T-helper 1 cell (primary cell): ENCODE measurements around the gene ADGRG1.
"Not testable (repeated sequence)": the region's sequence is repeated elsewhere in the genome, so short reads cannot be mapped to it uniquely, and the experiment has no call there.

ENCODE experiments used
- DNase-seq, 5 donors: peaks; one replicate each; pipeline ENCODE4 v3.0.0-alpha.2; 2012 to 2020
- total RNA-seq, 4 donors: gene quantifications; one replicate each; lab custom pipeline; 2026; lab: John Stamatoyannopoulos, UW

ADGRG1 gene
- total RNA-seq, result 1.1 to 5.8 (median 1.5) reads per million in 4 donors

DNA sequence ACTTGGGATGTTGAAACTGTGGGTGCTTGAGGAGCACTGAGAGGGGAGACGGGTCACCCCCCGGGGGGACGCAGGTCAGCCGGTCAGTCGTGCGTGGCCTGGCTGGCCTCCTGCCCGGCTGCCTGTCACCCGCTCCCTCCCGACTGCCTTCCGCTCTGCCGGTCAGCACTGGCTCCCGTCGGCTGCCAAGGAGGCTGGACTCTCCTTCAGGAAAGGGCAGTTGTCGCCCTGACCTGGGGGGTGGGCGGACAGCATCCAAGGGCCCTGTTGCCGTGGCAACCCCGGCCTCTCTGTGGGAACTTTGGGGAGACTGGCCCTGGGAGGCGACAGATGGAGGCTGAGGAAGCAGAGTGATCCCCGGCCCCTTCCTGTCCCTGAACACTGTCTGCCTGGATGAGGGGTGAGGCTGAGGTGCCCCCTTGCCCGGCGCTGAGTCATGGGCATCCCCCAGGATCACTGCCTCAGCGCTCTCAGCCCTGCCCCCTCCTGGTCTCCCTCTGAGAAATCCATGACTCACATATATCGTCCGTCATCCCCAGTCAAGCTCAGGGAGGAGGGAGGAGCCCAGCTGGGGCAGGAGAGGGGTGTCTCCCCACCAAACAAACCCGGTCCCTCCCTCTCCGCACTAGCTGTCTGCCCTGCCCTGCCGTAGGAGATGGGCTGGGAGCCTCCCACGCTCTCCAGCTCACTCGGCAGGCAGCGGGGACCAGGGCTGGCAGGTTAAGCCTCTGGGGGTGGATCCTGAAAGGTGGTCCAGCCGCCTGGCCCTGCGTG is at the start of gene ADGRG1:
ADGRG1 (plus strand) TSS at position 623 of the 774 bp plus-strand sequence. CDS start 21,658 bp downstream, outside the sequence.
- peak in 1 of 5 donors; percentile 59 for DNase-seq

GRCh38 chr16:57579361-57579665 is 49.1 kb upstream of the ADGRG1 start:
- DNase-seq, result no peak

- DNase-seq, result no peak
Measured at GRCh38 chr16:57585051-57585687, 43.3 kb upstream of the ADGRG1 start.

- DNase-seq, result no peak
Measured at GRCh38 chr16:57588831-57589230, 39.6 kb upstream of the ADGRG1 start.

DNA sequence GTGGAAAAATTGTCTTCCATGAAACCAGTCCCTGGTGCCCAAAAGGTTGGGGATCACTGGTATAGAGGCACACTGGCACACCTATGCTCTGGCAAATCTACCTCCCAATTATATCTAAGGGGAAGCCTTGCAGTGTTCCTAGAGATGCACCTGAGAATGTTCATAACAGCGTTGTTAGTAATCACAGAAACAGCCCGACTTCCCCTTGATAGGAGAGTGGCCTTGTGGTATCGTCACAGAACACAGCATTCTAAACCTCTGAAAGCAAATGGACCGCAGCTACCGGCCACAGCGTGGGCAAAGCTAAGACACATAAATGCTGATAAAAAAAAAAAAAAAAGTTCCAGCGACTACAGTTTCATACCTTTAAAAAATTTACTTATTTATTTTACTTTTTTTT is 39.1 kb upstream of the ADGRG1 start:
- no peak for DNase-seq

DNA sequence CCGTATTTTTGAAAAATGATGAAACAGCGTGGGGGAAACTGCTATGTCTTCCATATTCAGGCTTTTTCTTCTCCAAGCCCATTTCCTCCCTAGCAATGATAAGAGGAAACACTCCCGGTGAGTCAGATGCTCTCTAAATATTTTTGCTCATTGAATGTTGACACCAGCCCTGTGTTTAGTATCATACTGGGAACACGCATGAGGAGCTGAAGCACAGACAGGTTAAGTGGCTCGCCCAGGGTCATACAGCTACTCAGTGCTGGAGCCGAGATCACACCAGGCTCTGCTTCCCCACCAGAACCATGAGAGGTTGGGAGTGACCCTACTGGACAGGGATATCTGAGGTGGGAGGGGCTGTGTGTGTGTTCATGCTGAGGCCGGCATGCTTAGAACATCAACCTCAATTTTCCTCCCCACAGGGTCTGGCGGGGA is 37.8 kb upstream of the ADGRG1 start:
- DNase-seq, result no peak

GRCh38 chr16:57591086-57591869 is 37.2 kb upstream of the ADGRG1 start:
- DNase-seq, result peak in 4 of 5 donors; percentile 40 to 76 (median 46)

DNA sequence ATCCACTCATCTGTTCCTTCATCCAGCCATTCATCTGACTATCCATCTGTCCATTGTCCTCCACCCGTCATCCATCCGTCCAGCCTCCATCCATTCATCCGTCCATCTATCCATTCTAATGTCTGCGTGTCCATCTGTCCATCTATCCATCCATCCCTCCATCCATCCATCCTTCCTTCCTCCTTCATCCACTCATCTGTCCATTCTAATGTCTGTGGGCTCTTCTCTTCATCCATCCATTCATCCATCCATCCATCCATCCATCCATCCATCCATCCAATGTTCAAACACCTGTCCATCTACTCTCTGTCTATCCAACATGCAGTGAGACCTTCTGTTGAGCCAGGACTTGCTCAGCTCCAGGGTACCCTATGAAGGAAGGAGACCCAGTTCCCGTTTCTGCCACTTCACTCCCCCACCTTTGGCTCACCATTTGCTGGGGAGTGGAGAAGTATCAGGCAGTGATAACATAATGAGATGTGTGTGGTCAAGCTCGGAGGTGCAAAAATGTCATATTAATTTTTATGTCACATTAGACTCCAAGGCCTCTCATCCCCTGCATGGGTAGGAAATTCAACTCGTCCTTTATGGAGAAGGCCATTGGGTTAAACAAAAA is 36.5 kb upstream of the ADGRG1 start:
- DNase-seq, result no peak

- peak in 4 of 5 donors; percentile 33 to 93 (median 42) for DNase-seq
Measured at GRCh38 chr16:57592591-57593003, 35.8 kb upstream of the ADGRG1 start.

DNA sequence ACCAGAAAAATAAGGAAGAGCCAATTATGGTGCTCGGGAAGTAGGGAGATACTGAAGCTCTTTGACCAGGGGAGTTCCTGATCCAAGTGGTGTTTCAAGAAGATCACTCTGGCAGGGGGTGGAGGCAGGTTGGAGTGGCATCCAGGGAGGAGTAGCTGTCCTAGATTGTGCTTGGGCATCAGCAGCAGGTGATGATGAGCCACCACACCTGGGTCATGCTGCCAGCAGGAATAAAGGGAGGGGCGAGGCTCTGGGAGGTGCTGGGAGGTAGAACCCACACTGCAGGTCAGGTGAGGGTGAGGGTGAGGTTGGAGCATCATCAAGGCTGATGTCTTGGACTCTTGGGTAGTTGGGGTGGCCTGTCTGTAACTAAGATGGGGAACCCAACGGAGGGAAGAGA is 35.4 kb upstream of the ADGRG1 start:
- no peak for DNase-seq

DNA sequence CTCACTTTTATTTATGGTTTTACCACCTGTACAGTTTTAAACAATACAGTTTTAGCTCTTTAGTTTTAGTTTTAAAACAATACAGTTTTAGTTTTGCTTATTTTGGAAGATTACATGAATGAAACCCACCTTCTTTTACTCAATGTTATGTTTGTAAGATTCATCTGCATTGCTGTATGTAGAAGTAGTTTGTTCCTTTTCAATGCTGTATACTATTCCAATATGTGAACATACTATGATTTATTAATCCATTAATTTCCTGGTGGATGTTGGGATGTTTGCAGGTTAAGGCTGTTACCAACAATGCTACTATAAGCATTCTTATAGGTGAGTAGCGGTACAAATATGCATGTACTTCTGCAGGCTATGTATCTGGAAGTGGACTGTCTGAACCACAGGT is 34.4 kb upstream of the ADGRG1 start:
- no peak for DNase-seq

GRCh38 chr16:57594531-57595031 is 33.8 kb upstream of the ADGRG1 start:
- DNase-seq, result no peak

DNA sequence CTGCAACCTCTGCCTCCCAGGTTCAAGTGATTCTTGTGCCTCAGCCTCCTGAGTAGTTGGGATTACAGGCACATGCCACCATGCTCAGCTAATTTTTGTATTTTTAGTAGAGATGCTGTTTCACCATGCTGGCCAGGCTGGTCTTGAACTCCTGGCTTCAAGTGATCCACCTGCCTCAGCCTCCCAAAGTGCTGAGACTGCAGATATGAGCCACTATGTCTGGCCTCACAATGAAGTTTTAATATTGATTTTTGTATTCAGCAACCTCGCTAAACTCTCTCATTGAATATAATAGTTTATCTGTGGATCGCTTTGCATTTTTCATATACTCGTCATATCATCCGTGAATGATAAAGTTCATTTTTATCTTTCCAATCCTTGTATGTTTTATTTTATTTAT is 32.2 kb upstream of the ADGRG1 start:
- not testable (repeated sequence) for DNase-seq

GRCh38 chr16:57598437-57598836 is 30.0 kb upstream of the ADGRG1 start:
- DNase-seq, result no peak

- peak in 1 of 5 donors; percentile 57 for DNase-seq
Measured at GRCh38 chr16:57600048-57600835, 28.2 kb upstream of the ADGRG1 start.

DNA sequence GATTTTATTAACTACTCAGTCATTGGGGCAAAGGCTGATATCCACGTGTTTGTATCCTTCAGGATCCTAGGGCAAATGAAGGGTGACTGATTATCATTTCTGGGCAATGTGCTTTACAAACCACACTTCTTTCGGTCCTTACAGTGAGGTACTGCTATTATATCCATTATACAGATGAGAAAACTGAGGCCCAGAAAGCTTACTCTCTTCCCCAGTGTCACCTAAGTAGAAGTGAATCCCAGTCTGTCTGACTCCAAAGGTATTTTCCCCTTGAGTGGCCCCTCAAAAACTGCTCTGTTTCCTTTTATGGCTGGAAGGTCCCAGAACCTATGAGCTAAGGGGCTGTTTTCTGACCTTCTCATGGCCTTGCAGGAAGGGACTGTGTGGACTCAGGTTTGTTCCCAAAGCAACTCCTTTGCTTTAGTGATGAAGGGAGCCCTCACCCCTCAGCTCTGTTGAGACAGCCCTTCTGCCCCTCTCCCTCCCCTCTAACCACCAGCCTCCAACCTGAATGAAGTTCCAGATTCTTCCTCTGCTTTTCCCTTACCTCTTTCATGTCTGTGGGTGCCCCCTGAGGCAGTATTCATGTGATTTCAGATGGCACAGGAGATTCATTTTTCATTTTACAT is 27.4 kb upstream of the ADGRG1 start:
- no peak for DNase-seq

GRCh38 chr16:57601801-57602478 is 26.5 kb upstream of the ADGRG1 start:
- peak in 1 of 5 donors; percentile 97 for DNase-seq

DNA sequence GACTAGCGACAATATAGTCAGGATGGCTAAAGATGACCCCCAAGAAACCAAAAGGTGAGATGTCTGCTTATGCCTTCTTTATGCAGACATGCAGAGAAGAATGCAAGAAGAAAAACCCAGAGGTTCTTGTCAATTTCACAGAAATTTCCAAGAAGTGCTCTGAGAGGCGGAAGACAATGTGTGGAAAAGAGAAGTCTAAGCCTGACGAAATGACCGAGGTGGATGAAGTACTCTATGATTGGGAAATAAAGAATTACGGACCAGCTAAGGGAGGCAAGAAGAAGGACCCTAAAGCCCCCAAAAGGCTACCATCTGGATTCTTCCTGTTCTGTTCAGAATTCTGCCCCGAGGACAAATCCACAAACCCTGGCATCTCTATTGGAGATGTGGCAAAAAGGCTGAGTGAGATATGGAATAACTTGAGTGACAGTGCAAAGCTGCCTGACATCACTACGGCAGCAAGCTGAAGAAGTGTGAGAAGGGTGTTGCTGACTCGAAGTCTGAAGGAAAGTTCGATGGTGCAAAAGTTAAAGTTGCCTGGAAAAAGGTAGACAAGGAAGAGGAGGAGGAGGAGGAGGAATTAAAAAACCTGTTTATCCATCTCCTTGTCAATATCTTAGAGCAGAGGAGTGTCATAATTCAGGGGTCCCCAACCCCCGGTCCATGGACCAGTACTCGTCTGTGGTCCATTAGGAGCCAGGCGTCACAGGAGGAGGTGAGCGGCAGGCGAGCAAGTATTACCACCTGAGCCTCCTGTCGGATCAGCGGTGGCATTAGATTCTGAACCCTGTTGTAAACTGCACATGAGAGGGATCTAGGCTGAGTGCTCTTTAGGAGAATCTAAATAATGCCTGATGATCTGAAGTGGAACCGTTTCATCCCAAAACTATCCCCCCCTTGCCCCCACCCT is 25.1 kb upstream of the ADGRG1 start:
- DNase-seq, result no peak

GRCh38 chr16:57604177-57604576 is 24.3 kb upstream of the ADGRG1 start:
- no peak for DNase-seq
